HG02852 (cell line): Measurements from ENCODE around the gene SHCBP1L.

ENCODE experiments used
- ATAC-seq: cut with Tn5 transposase; IDR thresholded peaks from one replicate; pipeline ENCODE4 v1.9.1; 2021; ENCODE audit warnings: mild to moderate bottlenecking, moderate library complexity; ENCODE audit not compliant: unreplicated experiment

Gene SHCBP1L

DNA sequence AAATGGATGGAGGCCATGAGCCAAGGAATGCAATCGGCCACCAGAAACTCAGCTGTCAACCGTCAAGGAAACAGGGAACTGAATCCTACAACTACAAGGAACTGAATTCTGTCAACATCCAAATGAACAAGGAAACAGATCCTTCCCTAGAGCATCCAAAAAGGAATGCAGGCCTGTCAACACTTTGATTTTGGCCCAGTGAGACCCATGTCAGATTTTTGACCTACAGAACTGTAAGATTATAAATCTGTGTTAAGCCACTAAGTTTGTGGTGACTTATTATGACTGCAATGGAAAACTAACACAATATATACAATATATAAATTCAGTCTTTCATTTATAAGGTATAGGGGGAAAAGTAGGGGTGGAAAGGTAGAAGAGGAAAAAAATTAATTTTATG is 55.3 kb downstream of the SHCBP1L start:
- ATAC-seq = no peak

DNA sequence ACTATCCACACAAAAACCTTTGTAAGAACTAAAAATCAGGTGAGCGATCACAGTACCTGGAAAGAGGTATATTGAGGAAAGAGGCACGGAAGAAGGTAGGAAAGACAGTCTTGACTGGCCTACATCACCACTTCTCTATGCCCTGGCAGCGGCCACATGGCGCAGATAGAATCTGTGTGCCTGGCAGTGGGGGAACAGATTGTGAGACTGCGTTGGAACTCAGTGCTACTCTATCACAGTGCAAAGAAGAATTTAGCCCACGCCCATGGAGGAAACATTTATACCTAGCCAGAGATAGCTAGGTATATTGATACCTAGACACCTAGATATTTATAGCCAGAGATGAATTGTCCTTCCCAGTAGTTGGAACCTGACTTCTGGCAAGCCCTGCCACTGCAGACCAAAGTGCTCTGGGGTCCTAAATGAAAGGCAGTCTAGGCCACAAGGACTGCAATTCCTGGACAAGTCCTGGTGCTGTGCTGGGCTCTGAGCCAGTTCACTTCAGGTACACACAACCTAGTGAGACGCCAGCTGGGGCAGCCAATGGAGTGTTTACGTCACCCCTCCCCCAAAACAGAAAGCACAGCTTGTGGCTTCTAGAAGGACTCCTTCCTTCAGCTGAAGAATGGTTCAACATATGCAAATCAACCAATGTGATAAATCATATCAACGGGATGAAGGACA is 61.9 kb downstream of the SHCBP1L start:
- no peak for ATAC-seq

DNA sequence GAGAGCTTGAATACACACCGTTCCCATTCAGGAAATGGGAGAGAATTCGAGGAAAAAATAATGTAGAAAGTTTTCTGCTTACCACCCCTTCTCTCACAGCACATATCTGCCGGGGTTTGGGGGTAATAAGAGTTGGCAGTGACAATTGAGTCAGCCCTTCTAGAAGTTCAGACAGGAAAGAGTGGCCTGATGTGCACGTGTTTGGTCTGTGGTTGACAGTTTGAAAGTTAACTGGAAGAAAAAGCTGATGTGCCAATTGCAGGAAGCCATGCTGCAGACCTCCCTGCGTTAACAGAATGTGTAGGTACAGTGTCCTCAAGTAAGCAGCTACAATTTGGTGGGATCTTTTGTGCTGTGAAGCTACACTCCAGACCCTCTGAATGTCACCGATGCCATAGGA is 63.0 kb downstream of the SHCBP1L start:
- no peak for ATAC-seq

DNA sequence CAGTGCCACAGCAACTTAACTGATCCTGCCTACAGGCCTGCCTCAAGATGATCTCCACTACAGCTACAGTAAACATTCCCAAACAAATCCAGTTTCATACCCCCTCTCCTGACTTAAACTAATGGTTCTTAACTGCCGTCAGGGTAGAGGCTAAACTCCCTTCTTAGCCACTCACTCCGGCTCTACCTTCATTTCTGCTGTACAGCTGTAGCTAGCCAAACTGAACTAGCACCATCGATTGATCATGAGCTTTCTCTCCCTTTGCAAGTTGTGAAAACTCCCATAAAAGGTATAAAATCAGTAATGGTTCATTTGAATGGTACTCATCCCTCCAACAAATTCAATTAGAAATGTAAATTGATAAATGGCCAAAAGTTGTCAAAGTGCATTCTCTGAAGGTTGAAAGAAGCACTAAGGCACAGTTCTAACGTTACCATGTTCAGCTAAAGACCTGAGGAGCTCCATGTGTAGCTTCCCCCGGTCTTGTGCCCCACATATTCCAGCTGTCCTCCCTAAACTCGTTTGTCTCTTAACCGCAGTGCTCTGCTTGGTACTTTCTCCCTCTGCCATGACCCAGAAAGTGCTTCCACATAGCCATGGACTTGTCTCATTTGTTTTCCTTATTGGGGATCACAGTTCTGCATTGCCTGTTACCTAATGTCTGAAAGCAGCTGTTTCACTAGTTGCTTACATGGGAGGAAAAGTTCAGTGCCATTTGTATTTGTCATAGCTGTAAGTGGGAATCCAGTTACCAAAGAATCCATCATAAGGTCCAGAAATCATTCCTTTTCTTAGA is 64.0 kb downstream of the SHCBP1L start:
- no peak for ATAC-seq

DNA sequence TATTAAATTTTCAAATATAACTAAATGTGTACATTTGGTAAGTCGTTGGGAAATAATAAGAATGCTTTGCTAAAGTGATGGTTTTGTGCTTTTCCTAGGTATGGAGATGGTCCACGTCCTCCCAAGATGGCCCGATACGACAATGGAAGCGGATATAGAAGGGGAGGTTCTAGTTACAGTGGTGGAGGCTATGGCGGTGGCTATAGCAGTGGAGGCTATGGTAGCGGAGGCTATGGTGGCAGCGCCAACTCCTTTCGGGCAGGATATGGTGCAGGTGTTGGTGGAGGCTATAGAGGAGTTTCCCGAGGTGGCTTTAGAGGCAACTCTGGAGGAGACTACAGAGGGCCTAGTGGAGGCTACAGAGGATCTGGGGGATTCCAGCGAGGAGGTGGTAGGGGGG is 66.0 kb downstream of the SHCBP1L start:
- no peak for ATAC-seq

DNA sequence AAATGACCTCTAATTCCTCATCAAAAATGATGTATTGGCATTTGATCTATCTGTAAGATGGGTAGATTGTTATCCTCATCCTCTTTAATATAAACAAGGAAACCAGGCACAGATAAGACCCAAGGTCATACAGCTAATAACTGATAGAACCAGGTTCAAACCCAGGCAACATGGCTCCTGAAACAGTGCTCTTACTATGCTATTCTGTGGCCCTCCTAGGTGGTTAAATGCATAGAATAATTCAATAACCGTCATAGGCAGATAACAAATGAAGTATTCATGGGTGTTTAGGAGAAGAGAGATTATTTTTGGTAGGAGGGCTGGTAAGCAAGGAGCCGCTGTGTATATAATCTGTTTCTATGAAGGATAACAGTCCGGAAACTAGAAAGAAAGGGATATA is 67.4 kb downstream of the SHCBP1L start:
- no peak for ATAC-seq

DNA sequence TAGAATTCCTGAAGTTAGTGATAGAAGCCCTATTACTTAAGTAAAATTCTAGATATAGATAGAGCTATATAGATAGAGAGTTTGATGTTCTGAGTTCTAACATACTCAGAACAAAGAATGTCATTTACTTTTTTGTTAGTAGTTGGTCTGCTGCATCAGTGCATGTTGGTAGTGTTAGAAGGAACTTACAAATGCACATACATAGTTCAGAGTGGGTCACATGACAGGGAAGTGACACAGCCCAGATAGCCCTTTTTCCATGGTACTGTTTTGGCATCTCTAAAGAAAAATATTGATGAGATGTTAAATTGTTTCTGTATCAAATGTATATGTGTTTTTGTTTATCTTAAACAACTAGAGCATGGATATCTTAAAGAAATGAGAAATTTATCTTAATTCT is 68.1 kb downstream of the SHCBP1L start:
- no peak for ATAC-seq

DNA sequence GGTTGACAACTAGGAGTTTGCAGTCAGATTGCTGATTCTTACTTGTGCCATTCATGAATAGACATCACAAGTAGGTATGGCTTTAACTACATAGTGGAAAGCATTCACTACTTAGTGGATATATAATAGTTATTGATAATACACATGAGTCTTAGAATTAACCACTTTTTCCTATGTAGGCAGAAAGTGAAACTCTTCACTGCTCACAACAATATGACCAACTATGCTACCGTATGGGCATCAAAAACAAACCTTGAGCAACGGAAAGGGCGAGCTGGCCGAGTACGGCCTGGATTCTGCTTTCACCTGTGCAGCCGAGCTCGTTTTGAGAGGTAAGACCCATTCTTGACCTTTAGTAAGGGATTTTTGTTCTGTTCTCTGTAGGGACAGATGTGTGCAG is 75.1 kb downstream of the SHCBP1L start:
- no peak for ATAC-seq

DNA sequence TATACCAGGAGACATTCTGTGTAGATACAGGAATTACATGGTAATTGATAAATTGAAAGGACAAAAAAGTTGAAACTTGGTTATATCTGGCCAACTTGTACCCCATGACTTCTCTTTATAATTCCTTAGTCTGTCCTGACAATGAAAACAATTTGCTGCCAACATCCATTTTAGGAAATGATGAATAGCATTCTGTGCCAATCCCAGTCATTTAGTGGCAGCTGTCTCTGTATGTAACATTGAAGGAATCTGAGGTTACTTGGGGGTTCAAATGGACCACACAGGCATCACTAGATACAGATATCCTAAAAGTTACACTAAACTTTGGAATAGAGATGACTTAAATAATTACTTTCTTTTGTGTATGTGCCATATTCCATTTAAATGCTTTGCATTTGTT is 75.6 kb downstream of the SHCBP1L start:
- ATAC-seq = no peak

DNA sequence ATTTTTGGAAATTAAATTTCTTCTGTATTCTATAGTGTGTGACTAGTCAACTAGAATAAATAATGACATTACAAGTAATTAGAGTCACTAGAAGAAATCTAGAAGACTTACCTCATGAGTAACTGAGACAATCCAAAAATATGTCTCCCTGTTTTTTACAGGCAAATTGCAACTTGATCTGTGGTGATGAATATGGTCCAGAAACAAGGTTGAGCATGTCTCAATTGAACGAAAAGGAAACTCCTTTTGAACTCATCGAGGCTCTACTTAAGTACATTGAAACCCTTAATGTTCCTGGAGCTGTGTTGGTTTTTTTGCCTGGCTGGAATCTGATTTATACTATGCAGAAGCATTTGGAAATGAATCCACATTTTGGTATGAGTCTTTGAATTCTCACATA is 77.1 kb downstream of the SHCBP1L start:
- ATAC-seq = no peak

DNA sequence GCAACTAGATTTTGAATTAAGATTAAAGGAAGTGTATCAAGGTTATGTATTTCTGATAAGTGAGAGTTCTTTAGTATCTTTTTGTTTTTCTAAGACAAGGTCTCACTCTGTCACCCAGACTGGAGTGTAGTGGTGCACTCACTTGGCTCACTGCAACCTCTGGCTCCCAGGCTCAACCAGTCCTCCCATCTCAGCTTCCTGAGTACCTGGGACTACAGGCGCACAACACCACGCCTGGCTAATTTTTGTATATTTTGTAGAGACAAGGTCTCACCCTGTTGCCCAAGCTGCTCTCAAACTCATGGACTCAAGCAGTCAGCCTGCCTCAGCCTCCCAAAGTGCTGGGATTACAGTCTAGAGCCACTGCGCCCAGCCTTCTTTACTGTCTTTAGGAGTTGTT is 80.1 kb downstream of the SHCBP1L start:
- no peak for ATAC-seq

DNA sequence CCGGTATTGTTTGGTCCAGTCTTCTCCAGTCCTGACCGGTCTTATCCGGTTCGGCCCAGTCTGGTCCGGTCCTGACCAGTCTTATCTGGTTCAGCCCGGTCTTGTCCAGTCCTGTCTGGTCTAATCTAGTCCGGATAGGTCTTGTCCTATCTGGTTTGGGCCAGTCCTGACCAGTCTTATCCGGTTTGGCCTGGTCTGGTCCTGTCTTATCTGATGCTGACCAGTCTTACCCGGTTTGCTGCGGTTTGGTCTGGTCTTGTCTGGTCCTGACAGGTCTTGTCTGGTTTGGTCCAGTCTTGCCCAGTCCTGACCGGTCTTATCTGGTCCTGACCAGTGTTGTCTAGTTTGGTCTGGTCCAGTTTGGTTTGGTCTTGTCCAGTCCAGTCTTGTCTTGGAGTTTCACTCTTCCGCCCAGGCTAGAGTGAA is 83.7 kb downstream of the SHCBP1L start:
- no peak for ATAC-seq

DNA sequence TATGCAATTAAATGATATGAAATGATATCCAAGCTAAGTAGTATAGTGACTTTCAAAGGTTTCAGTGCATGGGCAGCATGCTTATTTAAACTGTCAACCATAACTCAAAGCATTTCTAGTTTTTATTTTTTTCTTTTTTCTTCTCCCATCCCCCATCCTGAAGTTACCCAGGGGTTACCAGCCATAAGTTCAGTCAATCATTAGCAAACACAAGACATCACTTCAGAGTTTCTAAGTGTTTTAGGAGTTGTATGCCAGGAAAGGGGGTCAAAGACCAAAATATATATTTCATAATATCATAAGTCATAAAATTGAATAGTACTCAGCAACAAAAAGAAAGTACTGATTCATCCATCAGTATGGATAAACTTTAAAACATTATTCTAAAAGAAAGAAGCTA is 85.1 kb downstream of the SHCBP1L start:
- no peak for ATAC-seq

DNA sequence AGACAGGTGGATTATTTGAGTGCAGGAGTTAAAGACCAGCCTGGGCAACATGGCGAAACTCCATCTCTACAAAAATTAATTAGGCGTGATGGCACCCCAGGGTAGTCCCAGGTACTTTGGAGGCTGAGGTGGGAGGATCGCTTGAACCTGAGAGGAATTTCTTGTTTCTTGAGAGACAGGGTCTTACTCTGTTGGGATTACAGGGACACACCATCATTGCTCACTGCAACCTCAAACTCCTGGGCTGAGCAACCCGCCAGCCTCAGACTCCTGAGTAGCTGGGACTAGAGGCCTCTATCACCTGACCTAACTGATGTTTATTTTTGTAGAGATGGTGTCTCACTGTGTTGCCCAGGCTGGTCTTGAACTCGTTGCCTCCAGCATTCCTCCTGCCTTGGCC is 89.0 kb downstream of the SHCBP1L start:
- ATAC-seq = no peak

DNA sequence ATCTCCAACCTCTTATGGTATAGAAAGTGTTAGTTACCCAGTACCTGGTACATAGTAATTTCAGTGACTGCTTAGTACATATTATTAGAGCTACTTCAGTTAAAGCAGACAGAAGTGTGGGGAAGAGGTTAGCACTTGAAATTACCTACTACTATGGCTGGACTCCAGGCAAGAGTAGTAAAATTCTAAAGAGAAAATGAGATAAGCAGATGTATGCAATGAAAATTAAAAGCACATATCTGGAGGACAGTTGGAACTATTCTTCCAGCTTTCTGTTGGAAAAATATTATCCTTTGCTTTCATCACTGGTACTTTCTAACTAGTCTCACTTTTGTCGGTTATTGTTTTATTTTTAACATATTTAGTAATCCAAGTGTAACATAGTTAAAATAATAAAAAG is 90.1 kb downstream of the SHCBP1L start:
- no peak for ATAC-seq

DNA sequence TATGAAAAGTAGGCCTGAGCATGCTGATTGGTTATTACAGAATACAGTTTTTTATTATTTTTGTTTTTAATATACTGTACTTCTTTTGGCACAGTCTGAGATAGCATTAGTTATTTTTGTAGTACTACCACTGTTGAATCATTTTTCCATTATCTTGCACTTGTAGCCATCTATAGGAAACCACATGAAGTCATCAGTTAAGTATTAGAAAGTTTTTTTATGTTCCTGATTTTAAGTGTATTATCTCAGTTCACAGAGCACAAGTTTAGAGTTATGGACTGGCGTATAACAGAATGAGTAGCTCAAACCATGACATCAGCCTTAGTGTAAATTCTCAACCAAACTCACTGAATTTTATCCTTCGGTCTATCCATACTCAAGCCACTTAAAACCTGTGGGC is 91.0 kb downstream of the SHCBP1L start:
- ATAC-seq = no peak

DNA sequence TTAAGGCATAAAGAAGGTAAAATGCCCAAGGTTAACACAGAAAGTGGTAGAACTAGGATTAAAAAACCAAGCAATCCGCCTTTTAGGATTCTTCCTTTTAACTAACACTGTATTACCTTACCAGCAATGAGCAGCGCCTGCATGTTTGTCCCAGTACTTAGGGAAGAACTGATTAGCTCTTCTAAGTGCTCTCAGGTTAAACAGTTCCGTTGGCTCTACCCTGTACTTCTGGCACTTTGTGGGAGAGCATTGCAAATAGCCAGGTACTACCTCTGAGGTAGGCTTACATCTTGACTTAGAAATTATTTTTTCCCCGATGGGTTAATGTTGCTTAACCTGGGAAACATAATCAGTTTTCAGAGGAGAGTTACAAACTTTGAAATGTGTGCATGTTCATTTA is 92.3 kb downstream of the SHCBP1L start:
- ATAC-seq = no peak

DNA sequence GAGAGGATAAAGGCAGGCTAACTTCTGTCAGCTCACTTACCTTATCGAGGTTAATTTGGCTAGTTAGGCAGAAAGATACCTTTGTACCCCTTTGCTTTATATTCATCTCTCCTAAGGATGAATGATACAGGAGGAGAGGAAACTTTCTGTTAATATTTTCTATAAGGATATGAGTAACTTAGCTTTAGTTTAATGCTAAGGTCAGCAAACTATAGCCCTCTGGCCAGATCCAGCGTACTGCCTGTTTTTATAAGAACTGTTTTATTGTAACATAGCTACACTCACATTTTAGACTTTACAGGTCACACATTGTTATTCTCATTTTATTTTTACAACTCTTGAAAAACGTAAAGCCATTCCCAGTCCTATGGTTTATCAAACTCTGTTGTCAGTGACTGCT is 95.8 kb downstream of the SHCBP1L start:
- ATAC-seq = no peak

DNA sequence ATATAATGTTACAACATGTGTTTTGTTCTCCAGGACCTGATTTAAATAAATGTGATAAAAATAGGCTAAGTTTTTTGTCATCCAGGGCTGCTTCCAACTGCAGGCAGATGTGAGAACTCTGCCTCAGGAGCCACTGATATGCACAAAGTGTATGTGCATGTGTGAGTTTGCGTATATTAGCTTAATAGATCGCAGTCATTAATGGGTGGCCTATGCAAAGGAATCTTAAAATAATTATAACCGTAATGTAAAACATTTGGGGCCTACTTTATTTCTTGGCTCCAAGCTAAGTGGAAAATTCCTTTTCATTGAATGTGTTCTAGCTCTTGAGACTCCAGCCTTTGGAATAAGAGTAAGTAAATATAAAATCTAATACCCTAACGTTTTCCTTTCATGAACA is 97.1 kb downstream of the SHCBP1L start:
- no peak for ATAC-seq

DNA sequence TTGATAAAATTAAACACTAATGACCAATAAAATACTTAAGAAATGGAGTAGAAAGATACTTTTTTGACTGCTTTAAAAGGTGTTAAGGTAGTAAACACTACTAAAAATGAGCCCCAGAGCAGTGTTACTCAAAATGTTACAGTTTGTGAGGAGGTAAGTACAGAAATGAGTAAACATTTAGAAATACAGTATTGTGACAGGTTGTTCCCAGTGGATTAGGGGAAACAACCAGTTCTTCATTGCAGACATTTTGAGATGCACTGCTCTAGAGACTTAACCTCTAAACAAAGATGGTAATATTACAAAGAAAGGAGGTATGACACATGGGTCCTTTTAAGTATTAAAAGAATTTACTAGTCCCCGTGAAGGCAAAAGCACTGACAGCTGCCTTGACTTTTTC is 101.1 kb downstream of the SHCBP1L start:
- ATAC-seq = no peak

DNA sequence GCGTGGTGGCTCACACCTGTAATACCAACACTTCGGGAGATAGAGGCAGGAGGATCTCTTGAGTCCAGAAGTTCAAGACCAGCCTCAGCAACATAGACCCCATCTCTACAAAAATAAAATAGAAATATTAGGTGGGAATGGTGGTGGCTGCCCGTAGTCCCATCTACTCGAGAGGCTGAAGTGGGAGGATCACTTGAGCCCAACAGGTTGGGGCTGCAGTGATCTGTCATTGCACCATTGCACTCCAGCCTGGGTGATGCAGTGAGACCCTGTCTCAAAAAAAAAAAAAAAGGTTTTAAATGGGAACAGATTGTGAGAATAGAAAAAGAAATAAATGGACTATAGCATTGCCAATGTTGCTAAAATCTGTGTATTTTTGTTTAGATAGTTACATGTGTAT is 102.6 kb downstream of the SHCBP1L start:
- ATAC-seq = no peak
